H1 (cell line): ENCODE results near the gene KLRB1. TPM values are rescaled to one million over a fixed set of nuclear protein-coding genes. Genes with fewer than 3 reads are reported as not detected.
A peak's percentile ranks its signal among the peaks of the same experiment; 100 is the strongest.
"Not testable (repeated sequence)": the region's sequence is repeated elsewhere in the genome, so short reads cannot be mapped to it uniquely, and the experiment has no call there.

Experiments used
- CTCF ChIA-PET: fragments of 300-600 bp; sonication (Branson Sonifier 250); formaldehyde crosslinking; loops from one replicate; lab custom pipeline; 2021; ENCODE audit not compliant: partially characterized antibody; lab: Charles Lee
- POLR2A ChIA-PET: fragments of 300-600 bp; sonication (Branson Sonifier 250); formaldehyde crosslinking; loops from one replicate; lab custom pipeline; 2021; ENCODE audit warnings: inconsistent platforms; ENCODE audit not compliant: partially characterized antibody; lab: Charles Lee
- DNase-seq, 2 experiments: peaks; one replicate each; pipeline versions ENCODE4 v3.0.0 to v3.0.0-alpha.2; 2010 to 2022; ENCODE audit warnings: low spot score in 2 of 2, low read depth in 1 of 2, mixed read lengths in 1 of 2
- FAIRE-seq: peaks from 2 replicates; lab custom pipeline; 2011; peaks lifted over from hg19 to GRCh38; lab: Jason Lieb, UNC
- H2AFZ ChIP-seq: 2 replicates; pipeline ENCODE4 v1.8.1; 2012; ENCODE audit warnings: low read length, inconsistent platforms
- H2AK5ac ChIP-seq: 2 replicates; pipeline ENCODE4 v1.6.1; 2013; ENCODE audit warnings: low read depth, low read length
- H2BK120ac ChIP-seq: replicated peaks from 2 replicates; pipeline ENCODE3; 2013; ENCODE audit warnings: low read depth, low read length, inconsistent platforms
- H2BK12ac ChIP-seq: 2 replicates; pipeline ENCODE4 v1.6.1; 2013; ENCODE audit warnings: low read depth, low read length
- H2BK15ac ChIP-seq: 2 replicates; pipeline ENCODE4 v1.6.1; 2013; ENCODE audit warnings: low read length
- H2BK20ac ChIP-seq: 2 replicates; pipeline ENCODE4 v1.6.1; 2013; ENCODE audit warnings: low read length
- H2BK5ac ChIP-seq: 2 replicates; pipeline ENCODE4 v1.6.1; 2013; ENCODE audit warnings: low read depth, low read length
- H3K14ac ChIP-seq: 2 replicates; pipeline ENCODE4 v1.6.1; 2013; ENCODE audit warnings: inconsistent platforms; ENCODE audit not compliant: insufficient read length
- H3K18ac ChIP-seq: 2 replicates; pipeline ENCODE4 v1.6.1; 2013; ENCODE audit warnings: low read length; ENCODE audit errors: extremely low read depth
- H3K23ac ChIP-seq: 2 replicates; pipeline ENCODE4 v1.6.1; 2013; ENCODE audit warnings: inconsistent platforms; ENCODE audit not compliant: insufficient read length
- H3K23me2 ChIP-seq: 2 replicates; pipeline ENCODE4 v1.6.1; 2013; ENCODE audit warnings: low read depth, low read length
- H3K27ac ChIP-seq: 2 replicates; pipeline ENCODE4 v1.6.1; 2011; ENCODE audit warnings: low read depth, low read length, inconsistent platforms
- H3K27me3 ChIP-seq, 4 experiments: replicated peaks in 1 of 4; 1 replicate in 1 of 4; 2 replicates in 3 of 4; pipeline versions ENCODE4 v1.6.1 to v1.8.1; 2011 to 2013; ENCODE audit warnings: low read length in 3 of 4, mild to moderate bottlenecking in 3 of 4, inconsistent platforms in 2 of 4, mixed read lengths in 2 of 4, moderate library complexity in 1 of 4; ENCODE audit not compliant: control insufficient read depth in 3 of 4, insufficient read depth in 3 of 4; ENCODE audit errors: extremely low read depth in 1 of 4
- H3K36me3 ChIP-seq, 4 experiments: 2 replicates each; pipeline versions ENCODE4 v1.6.1 to v1.8.1; 2011 to 2013; ENCODE audit warnings: mild to moderate bottlenecking in 4 of 4, low read length in 3 of 4, moderate library complexity in 2 of 4, control low read depth in 1 of 4, inconsistent platforms in 1 of 4; ENCODE audit not compliant: insufficient read depth in 4 of 4, control insufficient read depth in 2 of 4
- H3K4ac ChIP-seq: replicated peaks from 2 replicates; pipeline ENCODE3; 2013; ENCODE audit warnings: low read length, low read depth, mixed read lengths, inconsistent platforms; ENCODE audit not compliant: insufficient read length
- H3K4me1 ChIP-seq, 4 experiments: replicated peaks in 1 of 4; 1 replicate in 1 of 4; 2 replicates in 3 of 4; pipeline versions ENCODE4 v1.6.1 to v1.8.1; 2011 to 2013; ENCODE audit warnings: low read length in 3 of 4, inconsistent platforms in 2 of 4, mixed read lengths in 1 of 4; ENCODE audit not compliant: insufficient read depth in 4 of 4, control insufficient read depth in 3 of 4
- H3K4me2 ChIP-seq, 2 experiments: 2 replicates each; pipeline versions ENCODE4 v1.6.1 to v1.8.1; 2011 to 2013; ENCODE audit warnings: low read depth in 2 of 2, low read length in 2 of 2, control low read depth in 1 of 2, inconsistent platforms in 1 of 2, mild to moderate bottlenecking in 1 of 2; ENCODE audit not compliant: insufficient read depth in 1 of 2
- H3K4me3 ChIP-seq, 4 experiments: fragments of 200-600, 300-600 bp in 1 of 4; sonication (generic), shearing (Covaris generic), sonication (Bioruptor Twin) in 1 of 4; 2 replicates each; pipeline versions ENCODE4 v1.5.1 to v1.8.1; 2011 to 2016; ENCODE audit warnings: low read length in 4 of 4, low read depth in 3 of 4, control low read depth in 2 of 4, inconsistent platforms in 2 of 4, mild to moderate bottlenecking in 2 of 4, mixed read lengths in 1 of 4, moderate library complexity in 1 of 4; ENCODE audit not compliant: insufficient read depth in 2 of 4; ENCODE audit errors: extremely low read depth in 1 of 4
- H3K56ac ChIP-seq: replicated peaks from 2 replicates; pipeline ENCODE3; 2013; ENCODE audit warnings: low read depth, mild to moderate bottlenecking, mixed read lengths, low read length, inconsistent platforms; ENCODE audit not compliant: insufficient read length
- H3K79me1 ChIP-seq: 2 replicates; pipeline ENCODE4 v1.6.1; 2013; ENCODE audit warnings: low read depth, low read length, control low read depth
- H3K79me2 ChIP-seq, 2 experiments: 2 replicates each; pipeline versions ENCODE4 v1.6.1 to v1.8.1; 2012 to 2013; ENCODE audit warnings: low read length in 2 of 2, mild to moderate bottlenecking in 2 of 2, inconsistent platforms in 1 of 2; ENCODE audit not compliant: insufficient read depth in 2 of 2, control insufficient read depth in 1 of 2
- H3K9ac ChIP-seq, 4 experiments: replicated peaks in 1 of 4; 1 replicate in 1 of 4; 2 replicates in 3 of 4; pipeline versions ENCODE4 v1.6.1 to v1.8.1; 2011 to 2013; ENCODE audit warnings: low read depth in 3 of 4, low read length in 3 of 4, control low read depth in 2 of 4, mild to moderate bottlenecking in 2 of 4, moderate library complexity in 2 of 4, inconsistent platforms in 1 of 4; ENCODE audit errors: extremely low read depth in 1 of 4
- H3K9me3 ChIP-seq, 2 experiments: 2 replicates each; pipeline versions ENCODE4 v1.6.1 to v1.8.1; 2012 to 2013; ENCODE audit warnings: mild to moderate bottlenecking in 2 of 2, moderate library complexity in 2 of 2, control low read depth in 1 of 2, inconsistent platforms in 1 of 2, low read depth in 1 of 2, low read length in 1 of 2, mixed read lengths in 1 of 2; ENCODE audit not compliant: insufficient read depth in 2 of 2
- H4K20me1 ChIP-seq, 2 experiments: replicated peaks in 1 of 2; 2 replicates each; pipeline versions ENCODE3 to v1.8.1; 2011 to 2013; ENCODE audit warnings: inconsistent platforms in 2 of 2, low read length in 2 of 2, mild to moderate bottlenecking in 1 of 2; ENCODE audit not compliant: insufficient read depth in 2 of 2, control insufficient read depth in 1 of 2
- H4K5ac ChIP-seq: 2 replicates; pipeline ENCODE4 v1.6.1; 2013; ENCODE audit warnings: low read length, low read depth, mixed read lengths, inconsistent platforms; ENCODE audit not compliant: insufficient read length
- H4K8ac ChIP-seq: 2 replicates; pipeline ENCODE4 v1.8.0; 2013; ENCODE audit warnings: mild to moderate bottlenecking, moderate library complexity, low read length, inconsistent platforms; ENCODE audit not compliant: insufficient read depth; ENCODE audit errors: extremely low read depth
- H4K91ac ChIP-seq: replicated peaks from 2 replicates; pipeline ENCODE3; 2013; ENCODE audit warnings: low read length, mixed read lengths, inconsistent platforms; ENCODE audit not compliant: insufficient read length
- RNF2 ChIP-seq: fragments of 200-900, 300-1000 bp; sonication (generic); IDR thresholded peaks from 2 replicates; pipeline ENCODE4 v1.7.1; 2016; ENCODE audit warnings: borderline replicate concordance, low read depth, mild to moderate bottlenecking, antibody characterized with exemption, low read length; ENCODE audit not compliant: poor library complexity, severe bottlenecking; ENCODE audit errors: missing control alignments
- YY1 ChIP-seq: IDR thresholded peaks from 2 replicates; pipeline ENCODE4 v1.6.1; 2011; ENCODE audit warnings: low read depth, mild to moderate bottlenecking, low read length
- WGBS, 2 experiments: shearing (Covaris generic) in 1 of 2; methylation state at CpG; one replicate each; pipeline versions ENCODE4 v1.1.6 to v1.1.7; 2013 to 2015; ENCODE audit warnings: low lambda C conversion rate in 2 of 2, mixed read lengths in 2 of 2, inconsistent platforms in 1 of 2, low coverage in 1 of 2, missing lambda C conversion rate in 1 of 2; ENCODE audit not compliant: insufficient replicate concordance in 2 of 2, insufficient coverage in 1 of 2, insufficient read length in 1 of 2; ENCODE audit errors: extremely low coverage in 1 of 2, missing lambda C conversion rate in 1 of 2; 5-methylcytosine and 5-hydroxymethylcytosine counted together
- polyA plus RNA-seq, 7 experiments: library from polyadenylated mRNA; depleted of rRNA in 3 of 7; stranded (reverse) in 5 of 7; unstranded in 2 of 7; fragments of >200 nt in 5 of 7; fragments of 200-250 nt in 2 of 7; gene quantifications; 1 replicate in 5 of 7; 2 replicates in 1 of 7; 4 replicates in 1 of 7; pipeline versions ENCODE4 v1.2.1 to v1.2.3, GENCODE V29; 2011 to 2013; ENCODE audit warnings: missing spikeins in 2 of 7, mixed read lengths in 2 of 7
- total RNA-seq: library from RNA; stranded (reverse); fragmentation: NEBNext Ultra II Directional; extraction: Animal tissue kit (Norgen Biotek cat#: 25700); gene quantifications from 2 replicates; pipeline ENCODE4 v1.2.1, GENCODE V29; 2021
- TF ChIP-seq, protein P1 (sequence below): IDR thresholded peaks from 2 replicates; pipeline ENCODE4 v1.6.1; 2011; ENCODE audit warnings: low read length, improper control_type of control experiment

The KLRB1 gene
- total and polyA plus RNA-seq, 2 of the 8 experiments (the other 6 are each of a cell fraction or from before 2014, with no cell fraction given) = not detected

DNA sequence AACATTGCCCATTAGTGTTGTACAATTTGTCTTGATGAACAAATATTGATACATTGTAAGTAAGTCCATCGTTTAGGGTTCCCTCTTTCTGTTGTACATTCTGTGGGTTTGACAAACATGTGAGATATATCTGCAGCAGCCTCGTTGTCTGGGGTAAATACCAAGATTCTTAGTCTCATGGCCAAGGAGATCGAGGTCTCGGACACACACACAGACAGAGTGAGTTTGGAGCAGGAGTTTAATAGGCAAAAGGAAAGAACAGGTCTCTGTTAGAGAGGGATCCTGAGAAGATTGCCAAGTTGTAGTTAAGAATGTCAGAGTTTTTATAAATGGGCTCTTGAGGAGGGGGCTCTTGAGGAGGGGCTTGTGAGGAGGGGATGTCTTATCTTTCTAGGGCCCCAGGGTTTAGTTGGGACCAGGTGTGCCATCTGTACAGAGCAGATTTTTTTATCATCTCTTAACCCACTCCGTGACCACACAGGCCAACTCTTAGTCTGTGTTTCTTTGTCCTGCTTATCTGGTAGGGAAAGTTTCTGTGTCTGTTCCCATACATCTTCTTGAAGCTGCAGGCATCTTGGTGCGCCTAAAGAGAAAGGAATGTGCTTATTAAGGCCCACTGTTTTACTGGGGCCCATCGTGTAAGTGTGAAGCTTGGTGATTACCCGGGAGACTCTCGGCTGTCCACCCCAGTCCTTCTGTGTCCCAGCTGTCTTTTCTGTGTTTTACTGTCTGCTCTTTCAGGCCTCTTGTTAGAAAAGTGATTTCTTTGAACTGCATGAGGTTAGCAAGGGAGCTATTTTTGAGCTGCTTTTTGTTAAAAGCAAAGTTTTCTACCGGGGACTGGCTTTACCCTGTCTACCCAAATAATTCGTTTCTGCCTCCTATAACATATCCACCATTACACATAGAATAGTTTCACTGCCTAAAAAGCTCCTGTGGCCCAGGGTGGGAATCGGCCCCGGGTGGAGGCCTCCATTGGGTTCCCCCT, 39.4 kb upstream of the KLRB1 start (continued):
- TF ChIP-seq RNF2 (no peak), YY1 (0 out of 2 replicates have a peak, but pooled peaks have one; percentile 23)
- TF ChIP-seq, protein P1, sequence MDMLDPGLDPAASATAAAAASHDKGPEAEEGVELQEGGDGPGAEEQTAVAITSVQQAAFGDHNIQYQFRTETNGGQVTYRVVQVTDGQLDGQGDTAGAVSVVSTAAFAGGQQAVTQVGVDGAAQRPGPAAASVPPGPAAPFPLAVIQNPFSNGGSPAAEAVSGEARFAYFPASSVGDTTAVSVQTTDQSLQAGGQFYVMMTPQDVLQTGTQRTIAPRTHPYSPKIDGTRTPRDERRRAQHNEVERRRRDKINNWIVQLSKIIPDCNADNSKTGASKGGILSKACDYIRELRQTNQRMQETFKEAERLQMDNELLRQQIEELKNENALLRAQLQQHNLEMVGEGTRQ = no peak

DNA sequence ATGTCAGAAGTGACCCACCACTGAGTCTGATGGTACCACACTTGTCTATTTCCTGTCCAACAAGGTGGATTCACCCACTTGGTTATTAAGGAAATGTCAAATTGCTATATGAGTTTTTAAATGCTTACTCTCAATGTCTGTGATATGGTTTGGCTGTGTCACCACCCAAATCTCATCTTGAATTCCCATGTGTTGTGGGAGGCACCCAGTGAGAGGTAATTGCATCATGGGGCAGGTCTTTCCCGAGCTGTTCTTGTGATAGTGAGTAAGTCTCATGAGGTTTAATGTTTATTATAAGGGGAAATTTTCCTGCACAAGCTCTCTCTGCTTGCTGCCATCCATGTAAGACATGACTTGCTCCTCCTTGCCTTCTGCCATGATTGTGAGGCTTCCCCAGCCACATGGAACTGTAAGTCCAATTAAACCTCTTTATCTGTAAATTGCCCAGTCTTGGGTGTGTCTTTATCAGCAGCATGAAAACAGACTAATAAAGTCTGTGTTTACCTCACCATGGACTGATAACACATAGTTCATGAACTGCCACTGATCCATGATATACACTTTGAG, 37.4 kb upstream of the KLRB1 start:
- H2BK120ac ChIP-seq, H3K4me3 ChIP-seq, H3K4me2 ChIP-seq, H2BK20ac ChIP-seq, H2AFZ ChIP-seq, H4K91ac ChIP-seq, H3K27me3 ChIP-seq, H4K5ac ChIP-seq, DNase-seq, H3K4me1 ChIP-seq, H3K4ac ChIP-seq, H3K56ac ChIP-seq, H2BK12ac ChIP-seq, H2BK15ac ChIP-seq, H3K9me3 ChIP-seq, H3K18ac ChIP-seq, H3K27ac ChIP-seq, H4K20me1 ChIP-seq, H3K9ac ChIP-seq, CTCF ChIA-PET, H3K79me2 ChIP-seq, H3K14ac ChIP-seq, H3K23ac ChIP-seq, H3K36me3 ChIP-seq, H2AK5ac ChIP-seq, H2BK5ac ChIP-seq, H3K79me1 ChIP-seq, POLR2A ChIA-PET, H4K8ac ChIP-seq: not testable (repeated sequence)
- WGBS, 2 experiments = 88% methylated on average over 1 of the region's 1 CpG; no CpG with 5 or more reads in 1 of the 2 experiments
- H3K23me2 ChIP-seq = peaks cover 11% of the 10 kb centered on the region; the same call in 1 of the 2 replicates
- FAIRE-seq = peak; percentile 7
